HepG2 (cell line): Measurements from ENCODE around the gene TTBK2.

Experiments
- NFE2L2 ChIP-seq: fragments of 150-350 bp; IDR thresholded peaks from 2 replicates; pipeline ENCODE4 v1.6.1; 2014; ENCODE audit warnings: low read length
- PHF8 ChIP-seq: sonication (generic); formaldehyde crosslinking; IDR thresholded peaks from 2 replicates; pipeline ENCODE4 v1.5.0; 2020; ENCODE audit warnings: missing genetic modification reagents
- ZNF264 ChIP-seq: sonication (generic); formaldehyde crosslinking; IDR thresholded peaks from 2 replicates; pipeline ENCODE4 v1.4.0; 2020; ENCODE audit warnings: missing genetic modification reagents
- ZNF282 ChIP-seq: fragments of 450-650 bp; IDR thresholded peaks from 2 replicates; pipeline ENCODE4 v1.6.1; 2018; ENCODE audit not compliant: partially characterized antibody
- TF ChIP-seq, protein P1 (sequence below): sonication (generic); formaldehyde crosslinking; IDR thresholded peaks from 2 replicates; pipeline ENCODE4 v1.5.0; 2020; ENCODE audit warnings: mild to moderate bottlenecking, missing genetic modification reagents, moderate library complexity

DNA sequence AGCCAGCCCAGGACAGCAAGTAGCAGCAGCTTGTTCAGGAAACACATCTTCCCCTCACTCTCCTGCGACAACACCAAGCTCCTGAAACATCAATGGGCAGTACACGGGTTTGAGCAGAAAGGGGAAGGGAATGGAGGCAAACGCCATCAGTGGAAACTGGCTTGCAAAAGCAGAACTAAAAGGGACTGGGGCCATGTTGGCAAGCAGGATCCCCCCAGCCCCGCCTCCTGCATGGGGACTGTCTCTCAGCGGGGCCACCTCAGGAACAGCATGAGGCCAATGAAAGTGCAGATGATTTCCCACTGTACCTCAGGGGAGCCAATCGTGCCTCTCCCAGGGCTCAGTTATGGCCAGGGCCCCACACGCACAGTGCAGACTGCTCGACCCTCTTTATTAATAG is 190.4 kb downstream of the TTBK2 start:
- TF ChIP-seq NFE2L2 (no peak), ZNF264 (CRISPR knock-in tag) (no peak), PHF8 (CRISPR knock-in tag) (no peak), ZNF282 (no peak)
- TF ChIP-seq, protein P1, sequence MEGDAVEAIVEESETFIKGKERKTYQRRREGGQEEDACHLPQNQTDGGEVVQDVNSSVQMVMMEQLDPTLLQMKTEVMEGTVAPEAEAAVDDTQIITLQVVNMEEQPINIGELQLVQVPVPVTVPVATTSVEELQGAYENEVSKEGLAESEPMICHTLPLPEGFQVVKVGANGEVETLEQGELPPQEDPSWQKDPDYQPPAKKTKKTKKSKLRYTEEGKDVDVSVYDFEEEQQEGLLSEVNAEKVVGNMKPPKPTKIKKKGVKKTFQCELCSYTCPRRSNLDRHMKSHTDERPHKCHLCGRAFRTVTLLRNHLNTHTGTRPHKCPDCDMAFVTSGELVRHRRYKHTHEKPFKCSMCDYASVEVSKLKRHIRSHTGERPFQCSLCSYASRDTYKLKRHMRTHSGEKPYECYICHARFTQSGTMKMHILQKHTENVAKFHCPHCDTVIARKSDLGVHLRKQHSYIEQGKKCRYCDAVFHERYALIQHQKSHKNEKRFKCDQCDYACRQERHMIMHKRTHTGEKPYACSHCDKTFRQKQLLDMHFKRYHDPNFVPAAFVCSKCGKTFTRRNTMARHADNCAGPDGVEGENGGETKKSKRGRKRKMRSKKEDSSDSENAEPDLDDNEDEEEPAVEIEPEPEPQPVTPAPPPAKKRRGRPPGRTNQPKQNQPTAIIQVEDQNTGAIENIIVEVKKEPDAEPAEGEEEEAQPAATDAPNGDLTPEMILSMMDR (CRISPR knock-in tag): no peak
